WERI-Rb-1 (cell line): ENCODE data around the gene OR13A1.
"Not testable (repeated sequence)": the region's sequence is repeated elsewhere in the genome, so short reads cannot be mapped to it uniquely, and the experiment has no call there.

Source experiments
- DNase-seq: peaks from one replicate; pipeline ENCODE4 v3.0.0-alpha.2; 2020
- H3K27ac ChIP-seq: fragments of 250-450 bp; sonication (Bioruptor Pico); 2 replicates; pipeline ENCODE4 v1.5.1; 2020; ENCODE audit warnings: mild to moderate bottlenecking, moderate library complexity
- H3K27me3 ChIP-seq: fragments of 250-450 bp; sonication (Bioruptor Pico); 2 replicates; pipeline ENCODE4 v1.5.1; 2021; ENCODE audit warnings: mild to moderate bottlenecking, low read depth, moderate library complexity; ENCODE audit not compliant: insufficient read depth, severe bottlenecking
- H3K36me3 ChIP-seq: fragments of 250-450 bp; sonication (Bioruptor Pico); 2 replicates; pipeline ENCODE4 v1.5.1; 2020; ENCODE audit warnings: mild to moderate bottlenecking, moderate library complexity
- H3K4me3 ChIP-seq: 2 replicates; pipeline ENCODE4 v1.5.1; 2011; ENCODE audit warnings: low read depth, mild to moderate bottlenecking, control low read depth, low read length
- H3K9me3 ChIP-seq: fragments of 250-450 bp; sonication (Bioruptor Pico); 2 replicates; pipeline ENCODE4 v1.5.1; 2021; ENCODE audit warnings: mild to moderate bottlenecking, moderate library complexity; ENCODE audit not compliant: severe bottlenecking
- CTCF ChIP-seq: IDR thresholded peaks from 2 replicates; pipeline ENCODE4 v1.5.1; 2011; ENCODE audit warnings: low read depth, mild to moderate bottlenecking, control low read depth, inconsistent platforms, low read length

OR13A1 gene

GRCh38 chr10:45302573-45302972, 12.8 kb downstream of the OR13A1 start:
- Histone ChIP-seq H3K9me3 (no peaks in the 10 kb centered on the region), H3K36me3 (no peaks in the 10 kb centered on the region), H3K27ac (no peak overlapping the region), H3K27me3 (no peaks in the 10 kb centered on the region), H3K4me3 (no peak overlapping the region)
- DNase-seq = no peak
- no peak for TF ChIP-seq CTCF

GRCh38 chr10:45298341-45298955, 17.0 kb downstream of the OR13A1 start:
- not testable (repeated sequence) for H3K36me3 ChIP-seq, H3K4me3 ChIP-seq, H3K9me3 ChIP-seq, H3K27me3 ChIP-seq, H3K27ac ChIP-seq, DNase-seq

- no peaks in the 10 kb centered on the region for H3K27me3 ChIP-seq
- DNase-seq = no peak
- H3K27ac ChIP-seq = no peak overlapping the region
- peaks cover 5% of the 10 kb centered on the region for H3K9me3 ChIP-seq
- no peaks in the 10 kb centered on the region for H3K36me3 ChIP-seq
- TF ChIP-seq CTCF = no peak
- no peak overlapping the region for H3K4me3 ChIP-seq
Observed at GRCh38 chr10:45294681-45295080, 20.7 kb downstream of the OR13A1 start.

- no peak for DNase-seq
- H3K36me3 ChIP-seq = no peaks in the 10 kb centered on the region
- H3K27ac ChIP-seq = no peak overlapping the region
- no peaks in the 10 kb centered on the region for H3K9me3 ChIP-seq
- no peaks in the 10 kb centered on the region for H3K27me3 ChIP-seq
- TF ChIP-seq CTCF = no peak
- no peak overlapping the region for H3K4me3 ChIP-seq
Observed at GRCh38 chr10:45286980-45287379, 28.4 kb downstream of the OR13A1 start.

GRCh38 chr10:45282061-45282460, 33.3 kb downstream of the OR13A1 start:
- H3K27me3 ChIP-seq = no peaks in the 10 kb centered on the region

GRCh38 chr10:45280113-45280760, 35.2 kb downstream of the OR13A1 start:
- no peaks in the 10 kb centered on the region for H3K36me3 ChIP-seq
- no peaks in the 10 kb centered on the region for H3K27me3 ChIP-seq
- H3K27ac ChIP-seq = no peak overlapping the region
- DNase-seq = no peak
- H3K4me3 ChIP-seq = no peak overlapping the region
- TF ChIP-seq CTCF = no peak
- no peaks in the 10 kb centered on the region for H3K9me3 ChIP-seq

More at GRCh38 chr10:45282061-45282460, 33.3 kb downstream of the OR13A1 start:
- H3K9me3 ChIP-seq = no peaks in the 10 kb centered on the region
- no peak overlapping the region for H3K4me3 ChIP-seq
- no peak for TF ChIP-seq CTCF
- H3K27ac ChIP-seq = no peak overlapping the region
- DNase-seq = no peak
- no peaks in the 10 kb centered on the region for H3K36me3 ChIP-seq
